ENCODE measurements around the gene OXLD1.

- no peak for TF ChIP-seq CTCF (optimal IDR thresholded peaks at IDR 0.05 in 1 of 3, IDR thresholded peaks at IDR 0.05 in 1 of 3, conservative IDR thresholded peaks at IDR 0.05 in 1 of 3; ENCODE audit: extremely low read depth in 1 of 3, insufficient read depth in 2 of 3, low read length in 3 of 3)
- no peak for TF ChIP-seq EZH2 (IDR thresholded peaks at IDR 0.05; ENCODE audit: low read length)
Observed at GRCh38 chr17:81672504-81672903, 6.1 kb upstream of the OXLD1 start.

Data from keratinocyte (primary cell).